HG03175 (cell line): Measurements from ENCODE around the gene CD4.
"Not testable (repeated sequence)": the region's sequence is repeated elsewhere in the genome, so short reads cannot be mapped to it uniquely, and the experiment has no call there.

Experiments
- ATAC-seq: cut with Tn5 transposase; IDR thresholded peaks from one replicate; pipeline ENCODE4 v1.9.1; 2021; ENCODE audit warnings: mild to moderate bottlenecking, moderate library complexity; ENCODE audit not compliant: unreplicated experiment

The CD4 gene

GRCh38 chr12:6866163-6866919, 77.0 kb downstream of the CD4 start:
- ATAC-seq = no peak

GRCh38 chr12:6866920-6867412, 77.6 kb downstream of the CD4 start:
- peak; percentile 21 for ATAC-seq

- peak; percentile 70 for ATAC-seq
Measured at GRCh38 chr12:6867413-6868210, 78.3 kb downstream of the CD4 start, which contains the start of gene TPI1. TPI1 (plus strand) TSS chr12:6867531; CDS start chr12:6867567, 36 bp downstream.

GRCh38 chr12:6868211-6869048, 79.1 kb downstream of the CD4 start:
- no peak for ATAC-seq

- ATAC-seq = no peak
Measured at GRCh38 chr12:6869049-6870021, 80.0 kb downstream of the CD4 start.

- ATAC-seq = not testable (repeated sequence)
Measured at GRCh38 chr12:6870304-6870703, 81.0 kb downstream of the CD4 start.
